HepG2 (cell line): ENCODE measurements around the gene IRAK4. TPM values are rescaled to one million over a fixed set of nuclear protein-coding genes. Genes with fewer than 3 reads are reported as not detected.

ENCODE experiments used
- ATAC-seq: fragments of 200-7000 bp; cut with Tn5 transposase; 3 replicates; pipeline ENCODE4 v1.9.1; 2020; ENCODE audit warnings: mild to moderate bottlenecking, moderate library complexity
- BruUV-seq: library from RNA; stranded (reverse); fragments of 400-500 nt; replicated peaks from 2 replicates; lab custom pipeline; 2021; lab: Mats Ljungman, UMichigan
- CTCF ChIA-PET: fragments of 300-600 bp; formaldehyde crosslinking; extraction: SDS; loops from one replicate; lab custom pipeline; 2021; ENCODE audit warnings: low total read pairs, inconsistent platforms, low intra/inter-chr PET ratio; lab: Yijun Ruan, JAX
- POLR2A ChIA-PET: fragments of 350-600 bp; sonication (Branson Sonifier 250); formaldehyde crosslinking; loops from one replicate; lab custom pipeline; 2020; ENCODE audit warnings: antibody characterized with exemption, inconsistent platforms; lab: Yijun Ruan, JAX
- DNase-seq: peaks from one replicate; pipeline ENCODE4 v3.0.0-alpha.2; 2015; ENCODE audit warnings: low spot score
- FAIRE-seq: peaks from 3 replicates; lab custom pipeline; 2011; peaks lifted over from hg19 to GRCh38; lab: Jason Lieb, UNC
- H2AFZ ChIP-seq: one replicate; pipeline ENCODE4 v1.6.1; 2011; ENCODE audit warnings: low read length, inconsistent platforms
- H3K27ac ChIP-seq: fragments of 300-600 bp; 3 replicates; pipeline ENCODE4 v1.8.0; 2011; ENCODE audit warnings: mixed run types, mild to moderate bottlenecking, mixed read lengths, low read length, inconsistent platforms; ENCODE audit not compliant: insufficient read depth; ENCODE audit errors: extremely low read length
- H3K27me3 ChIP-seq, 2 experiments: fragments of 200-600 bp in 1 of 2; 2 replicates in 1 of 2; 3 replicates in 1 of 2; pipeline versions ENCODE4 v1.6.0 to v1.8.0; 2011; ENCODE audit warnings: low read length in 2 of 2, mild to moderate bottlenecking in 2 of 2, moderate library complexity in 2 of 2, inconsistent platforms in 1 of 2; ENCODE audit not compliant: insufficient read depth in 2 of 2, control insufficient read depth in 1 of 2
- H3K36me3 ChIP-seq, 2 experiments: fragments of 200-600 bp in 1 of 2; replicated peaks in 1 of 2; 2 replicates in 1 of 2; 3 replicates in 1 of 2; pipeline versions ENCODE4 v1.5.1 to v1.8.0; 2011; ENCODE audit warnings: low read length in 2 of 2, inconsistent platforms in 1 of 2; ENCODE audit not compliant: insufficient read depth in 2 of 2, control insufficient read depth in 1 of 2
- H3K4me1 ChIP-seq: 2 replicates; pipeline ENCODE4 v1.5.1; 2012; ENCODE audit warnings: low read length, inconsistent platforms; ENCODE audit not compliant: insufficient read depth
- H3K4me2 ChIP-seq: 2 replicates; pipeline ENCODE4 v1.6.0; 2011; ENCODE audit warnings: low read depth, low read length, inconsistent platforms
- H3K4me3 ChIP-seq, 3 experiments: fragments of 200-600 bp in 1 of 3; sonication (generic), shearing (Covaris generic) in 1 of 3; replicated peaks in 1 of 3; 2 replicates each; pipeline ENCODE4 v1.5.1; 2011 to 2016; ENCODE audit warnings: low read length in 3 of 3, inconsistent platforms in 2 of 3, low read depth in 2 of 3, mild to moderate bottlenecking in 2 of 3, control low read depth in 1 of 3, mixed read lengths in 1 of 3; ENCODE audit not compliant: insufficient read depth in 1 of 3
- H3K79me2 ChIP-seq: one replicate; pipeline ENCODE4 v1.6.1; 2011; ENCODE audit warnings: low read length, inconsistent platforms; ENCODE audit not compliant: insufficient read depth
- H3K9ac ChIP-seq: 2 replicates; pipeline ENCODE4 v1.6.0; 2011; ENCODE audit warnings: mild to moderate bottlenecking, low read depth, low read length, inconsistent platforms; ENCODE audit not compliant: insufficient read depth
- H3K9me3 ChIP-seq: 2 replicates; pipeline ENCODE4 v1.5.1; 2012; ENCODE audit warnings: mild to moderate bottlenecking, low read length
- H4K20me1 ChIP-seq: 2 replicates; pipeline ENCODE4 v1.6.0; 2011; ENCODE audit warnings: inconsistent platforms, mild to moderate bottlenecking, low read length, moderate library complexity; ENCODE audit not compliant: insufficient read depth
- ARID5B ChIP-seq: IDR thresholded peaks from 2 replicates; pipeline ENCODE4 v1.4.0; 2020; ENCODE audit warnings: mild to moderate bottlenecking, missing genetic modification reagents
- ATRX ChIP-seq: sonication (generic); formaldehyde crosslinking; IDR thresholded peaks from 2 replicates; pipeline ENCODE4 v1.4.0; 2020; ENCODE audit warnings: missing genetic modification reagents, borderline replicate concordance
- IRX3 ChIP-seq: sonication (generic); formaldehyde crosslinking; IDR thresholded peaks from 2 replicates; pipeline ENCODE4 v1.8.1; 2023; ENCODE audit warnings: mild to moderate bottlenecking, low read depth, missing genetic modification reagents, borderline replicate concordance
- RBM22 ChIP-seq: fragments of 200-400 bp; formaldehyde crosslinking; optimal IDR thresholded peaks from 2 replicates; pipeline ENCODE3; 2017; ENCODE audit warnings: mild to moderate bottlenecking, low read length, moderate library complexity
- ZBTB2 ChIP-seq: sonication (generic); formaldehyde crosslinking; IDR thresholded peaks from 2 replicates; pipeline ENCODE4 v1.8.0; 2022; ENCODE audit warnings: low read depth, missing genetic modification reagents
- ZFP1 ChIP-seq: IDR thresholded peaks from 2 replicates; pipeline ENCODE4 v1.6.1; 2016
- ZNF253 ChIP-seq: sonication (generic); formaldehyde crosslinking; IDR thresholded peaks from 2 replicates; pipeline ENCODE4 v1.8.0; 2022; ENCODE audit warnings: mild to moderate bottlenecking, missing genetic modification reagents, borderline replicate concordance
- ZNF556 ChIP-seq: sonication (generic); formaldehyde crosslinking; IDR thresholded peaks from 2 replicates; pipeline ENCODE4 v1.4.0; 2020; ENCODE audit warnings: mild to moderate bottlenecking, missing genetic modification reagents, borderline replicate concordance
- ZNF570 ChIP-seq: sonication (generic); formaldehyde crosslinking; IDR thresholded peaks from 2 replicates; pipeline ENCODE4 v1.4.0; 2020; ENCODE audit warnings: mild to moderate bottlenecking, missing genetic modification reagents, borderline replicate concordance
- WGBS: methylation state at CpG from one replicate; pipeline ENCODE4 v1.1.6; 2017; ENCODE audit warnings: low lambda C conversion rate; 5-methylcytosine and 5-hydroxymethylcytosine counted together
- in situ Hi-C: cut with HindIII; loops from 2 replicates; pipeline ENCODE4 v1.10.0; 2017; ENCODE audit warnings: low pct_unique_long_range_greater_than_20kb; ENCODE audit not compliant: extremely low pct_ligation_motif_present
- intact Hi-C: fragments of 100-400 bp; cut with micrococcal nuclease; formaldehyde crosslinking; loops from one replicate; pipeline ENCODE4 v1.10.0; 2022; ENCODE audit not compliant: unreplicated experiment
- polyA plus RNA-seq, 8 experiments: library from polyadenylated mRNA; depleted of rRNA in 3 of 8; stranded (reverse) in 7 of 8; unstranded in 1 of 8; fragments of >200 nt; fragmentation: Illumina TruSeq in 4 of 8; extraction: Trizol in 4 of 8; gene quantifications; 2 replicates each; pipeline versions ENCODE4 v1.2.1 to v1.2.3, GENCODE V29; 2011 to 2016; ENCODE audit warnings: low read depth in 4 of 8, missing spikeins in 1 of 8, mixed read lengths in 1 of 8; ENCODE audit not compliant: insufficient read depth in 1 of 8
- total RNA-seq, 5 experiments: library from RNA; depleted of rRNA; stranded (reverse); fragments of >200 nt; fragmentation: Illumina TruSeq; extraction: Trizol; gene quantifications; 2 replicates each; pipeline ENCODE4 v1.2.3, GENCODE V29; 2016; ENCODE audit warnings: low read depth in 1 of 5

Gene IRAK4
- total and polyA plus RNA-seq, 2 of the 13 experiments (the other 11 are each of a cell fraction or from before 2014, with no cell fraction given): 6.6 to 7.1 TPM

- DNase-seq: no peak
- Histone ChIP-seq H3K9me3 (no peaks in the 10 kb centered on the region), H3K4me1 (peaks cover 23% of the 10 kb centered on the region), H3K4me3 (no peak overlapping the region), H2AFZ (no peak overlapping the region), H3K4me2 (no peak overlapping the region), H3K27ac (no peak overlapping the region), H3K27me3 (no peaks in the 10 kb centered on the region)
- no peak for ATAC-seq
- no TSS peak for BruUV-seq
- no peak for FAIRE-seq
- in situ Hi-C loops: no loop called here
- CTCF ChIA-PET: no interaction called here
- no peak for TF ChIP-seq ZFP1 (CRISPR knock-in tag)
- no peak for TF ChIP-seq RBM22
- no peak for TF ChIP-seq ZNF570 (CRISPR knock-in tag)
- no peak for TF ChIP-seq ZBTB2 (CRISPR knock-in tag)
- no peak for TF ChIP-seq ARID5B (CRISPR knock-in tag)
- TF ChIP-seq ATRX: no peak
- no peak for TF ChIP-seq ZNF556 (CRISPR knock-in tag)
- TF ChIP-seq ZNF253 (CRISPR knock-in tag): no peak
- no peak for TF ChIP-seq IRX3
- TF ChIP-seq, all 625 proteins: peak for 0
- WGBS: 100% methylated on average over 5 of the region's 5 CpGs
- POLR2A ChIA-PET: no interaction called here
- H3K36me3 ChIP-seq: peaks cover 2 to 20% of the 10 kb centered on the region in 2 experiments; a peak in 2 of 5 replicates
- no peaks in the 10 kb centered on the region for H4K20me1 ChIP-seq
- intact Hi-C loops: no loop called here
- H3K9ac ChIP-seq: no peak overlapping the region
- H3K79me2 ChIP-seq: peaks cover 4% of the 10 kb centered on the region
Observed at GRCh38 chr12:43749016-43749415, 9.7 kb upstream of the IRAK4 start.
